HG03103 (cell line): Measurements from ENCODE around the gene LURAP1L.

Experiments
- ATAC-seq: cut with Tn5 transposase; IDR thresholded peaks from one replicate; pipeline ENCODE4 v1.9.1; 2021; ENCODE audit warnings: low read depth; ENCODE audit not compliant: unreplicated experiment

Gene LURAP1L

DNA sequence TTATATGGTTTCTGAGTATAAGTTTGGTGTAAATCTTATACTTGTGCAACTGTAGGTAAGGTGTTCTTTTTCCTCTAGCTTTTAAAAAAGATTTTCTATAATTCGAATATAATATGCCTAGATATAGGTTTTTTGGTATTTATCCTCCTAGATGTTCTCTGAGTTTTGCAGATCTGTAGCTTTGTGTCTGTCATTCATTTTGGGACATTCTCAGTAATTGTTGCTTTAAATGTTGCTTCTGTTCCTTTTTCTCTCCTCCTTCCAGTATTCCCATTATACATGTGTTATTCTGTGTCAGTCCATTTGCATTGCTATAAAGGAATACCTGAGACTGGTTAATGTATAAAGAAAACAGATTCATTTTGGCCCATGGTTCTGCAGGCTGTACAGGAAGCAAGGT lies 33.7 kb downstream of the LURAP1L start:
- ATAC-seq, result no peak

DNA sequence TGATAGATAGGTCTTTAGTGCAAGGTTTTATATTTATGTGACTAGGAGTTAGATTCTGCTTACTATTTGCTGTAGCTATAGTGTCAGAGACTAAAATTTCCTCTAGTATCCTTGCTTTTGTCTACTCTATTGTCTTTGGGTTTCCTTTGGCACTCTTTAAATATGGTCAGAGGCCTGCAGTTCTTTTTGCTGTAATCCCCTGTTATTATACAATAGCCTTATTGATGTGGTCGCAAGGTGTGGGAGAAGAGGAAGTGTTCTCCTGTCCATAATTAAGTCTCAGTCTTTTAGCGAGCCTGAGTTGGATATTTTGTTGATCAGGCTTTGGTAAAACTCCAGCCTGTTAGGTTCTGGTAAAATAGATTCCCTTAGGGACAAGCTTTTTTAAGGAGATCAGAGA lies 34.9 kb downstream of the LURAP1L start:
- no peak for ATAC-seq

DNA sequence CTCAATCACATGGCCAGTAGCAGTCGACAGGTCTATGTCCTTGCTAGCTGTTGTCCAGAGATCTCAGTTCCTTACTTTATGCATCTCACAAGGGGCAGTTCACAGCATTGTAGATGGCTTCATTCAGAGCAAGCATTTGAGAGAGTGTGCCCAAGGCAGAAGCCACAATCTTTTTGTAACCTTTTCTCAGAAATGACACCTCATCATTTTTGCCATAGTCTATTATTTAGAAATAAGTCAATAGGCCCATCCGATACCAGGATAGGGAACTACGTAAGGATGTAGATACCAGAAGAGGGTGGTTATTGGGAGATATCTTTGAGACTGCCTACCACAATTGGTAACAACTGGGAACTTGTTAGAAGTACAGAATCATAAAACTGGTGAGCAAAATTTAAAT lies 37.1 kb downstream of the LURAP1L start:
- no peak for ATAC-seq

DNA sequence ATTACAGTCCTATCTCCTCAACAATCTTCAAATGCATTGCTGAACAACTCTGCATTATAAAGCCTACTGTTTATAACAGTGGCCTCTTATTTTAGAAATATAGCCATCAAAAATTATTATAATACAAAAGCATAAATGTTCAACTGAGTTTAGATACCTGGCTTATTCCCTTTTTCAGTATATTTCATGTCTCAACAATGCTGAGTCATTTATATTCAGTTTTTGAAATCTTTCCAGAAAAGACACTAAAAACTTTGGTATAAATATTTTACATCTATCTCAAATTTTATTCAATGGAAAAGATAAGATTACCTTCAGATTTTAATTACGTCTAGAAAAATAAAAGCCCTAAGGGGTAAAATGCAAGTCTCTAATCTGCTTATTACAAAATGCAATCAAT lies 37.9 kb downstream of the LURAP1L start:
- no peak for ATAC-seq

DNA sequence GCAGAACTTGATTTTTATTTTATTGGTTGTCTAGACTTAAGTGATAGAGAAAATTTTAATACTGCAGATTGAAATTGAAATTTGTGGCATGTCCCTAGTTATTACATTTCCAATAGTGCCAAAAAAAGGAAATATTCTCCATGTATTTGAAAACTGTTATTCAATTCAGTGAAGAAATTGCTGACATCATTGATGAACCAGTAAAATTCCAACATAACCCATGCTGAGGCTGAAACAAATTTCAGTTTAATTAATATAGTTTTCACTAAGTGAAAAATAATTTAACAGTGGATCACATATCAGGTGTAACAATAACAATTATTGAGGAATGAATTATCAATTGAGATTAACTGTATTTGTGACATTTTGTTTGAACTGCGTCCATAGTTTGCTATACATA lies 38.7 kb downstream of the LURAP1L start:
- no peak for ATAC-seq

DNA sequence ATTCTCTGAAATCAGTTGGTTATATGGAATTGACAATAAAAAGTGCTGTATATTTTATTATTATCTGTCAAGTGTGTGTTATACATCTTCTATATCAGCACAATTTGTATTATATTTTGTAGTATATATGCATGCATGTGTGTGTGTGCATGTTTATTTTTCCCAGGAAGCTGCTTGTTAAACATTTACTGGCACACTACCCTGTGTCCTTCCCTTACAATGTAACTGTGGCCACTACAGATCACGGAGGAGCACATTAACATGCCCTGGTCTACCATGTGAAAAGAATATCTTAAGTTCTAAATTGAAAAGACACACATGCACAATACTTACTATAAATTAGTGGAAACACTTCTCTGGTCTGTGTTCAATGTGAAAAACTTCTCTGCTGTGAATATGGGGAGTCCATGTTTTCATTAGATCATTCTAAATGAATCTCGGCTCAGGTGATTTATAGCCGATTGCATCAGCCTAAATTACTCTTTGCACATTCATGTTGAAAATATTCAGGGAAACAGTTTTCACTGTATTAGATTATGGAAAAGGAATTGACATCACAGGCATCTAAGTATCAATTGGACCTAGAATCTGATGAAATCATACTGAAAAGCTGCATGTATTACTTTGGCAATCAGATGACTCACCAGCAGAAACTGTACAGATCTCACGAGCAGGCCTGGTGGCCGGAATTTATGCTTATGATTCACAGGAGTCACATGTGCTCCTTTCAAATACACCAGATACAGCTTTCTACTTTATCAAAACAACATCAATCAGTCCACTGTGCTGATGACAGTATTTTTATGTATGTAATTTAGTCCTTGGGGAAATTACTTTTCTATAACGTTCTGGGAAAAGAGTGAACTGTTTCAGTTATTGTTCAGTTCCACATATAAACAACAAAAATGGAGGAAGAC lies 39.4 kb downstream of the LURAP1L start:
- no peak for ATAC-seq

DNA sequence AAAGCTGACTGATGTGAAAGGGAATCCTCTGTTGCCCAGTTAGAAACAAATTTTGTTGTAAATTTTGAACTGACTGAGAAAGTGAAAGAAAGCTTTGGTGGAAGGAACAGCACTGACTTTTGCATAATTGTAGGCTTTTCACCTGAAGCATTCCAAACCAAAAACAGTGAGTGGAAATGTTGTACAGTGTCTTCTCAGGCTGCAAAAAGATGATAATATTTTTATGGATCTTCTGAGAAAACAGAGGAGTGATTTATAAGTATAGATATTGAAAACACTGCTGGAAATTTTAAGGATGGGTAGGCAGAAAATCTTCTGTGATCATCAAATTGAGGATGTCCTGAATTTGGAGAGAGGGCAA lies 40.0 kb downstream of the LURAP1L start:
- no peak for ATAC-seq

DNA sequence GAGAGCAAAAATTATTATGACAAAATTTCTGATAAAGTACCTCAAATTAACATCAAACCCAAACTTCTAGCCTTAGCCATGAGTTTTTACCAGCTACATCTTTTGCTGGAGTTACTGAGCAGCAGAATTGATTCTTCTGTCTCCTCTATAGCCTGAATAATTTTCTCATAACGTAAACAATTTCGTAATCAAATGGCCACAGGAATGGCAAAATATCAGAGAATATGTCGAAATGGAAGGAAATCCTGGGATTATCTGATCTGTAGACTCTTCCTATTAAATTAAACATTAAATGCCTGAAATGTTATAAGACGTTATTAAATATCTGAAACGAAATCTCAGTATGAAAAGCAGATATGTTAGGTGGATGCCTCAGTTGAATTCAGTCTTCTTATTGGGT lies 41.1 kb downstream of the LURAP1L start:
- no peak for ATAC-seq

DNA sequence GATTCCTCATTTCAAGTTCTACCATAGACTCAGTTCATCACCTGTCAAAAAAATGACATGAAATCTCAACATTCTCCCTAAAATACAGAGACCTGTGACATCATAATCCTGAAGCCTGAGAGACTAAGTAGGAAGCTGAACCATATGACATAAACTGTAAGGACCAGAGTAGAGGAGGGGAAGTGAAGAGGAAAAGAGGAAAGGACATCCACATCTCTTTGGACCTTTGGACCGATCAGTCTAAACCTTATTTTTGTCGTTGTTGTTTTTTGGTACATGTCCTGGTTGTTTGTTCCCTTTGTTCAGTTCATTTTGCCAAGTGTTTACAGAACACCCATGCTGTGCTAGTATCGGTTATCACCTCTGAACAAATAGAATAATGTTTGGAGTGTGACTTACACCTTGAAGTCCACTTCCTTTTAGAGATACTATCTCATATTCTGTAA lies 41.9 kb downstream of the LURAP1L start:
- no peak for ATAC-seq

DNA sequence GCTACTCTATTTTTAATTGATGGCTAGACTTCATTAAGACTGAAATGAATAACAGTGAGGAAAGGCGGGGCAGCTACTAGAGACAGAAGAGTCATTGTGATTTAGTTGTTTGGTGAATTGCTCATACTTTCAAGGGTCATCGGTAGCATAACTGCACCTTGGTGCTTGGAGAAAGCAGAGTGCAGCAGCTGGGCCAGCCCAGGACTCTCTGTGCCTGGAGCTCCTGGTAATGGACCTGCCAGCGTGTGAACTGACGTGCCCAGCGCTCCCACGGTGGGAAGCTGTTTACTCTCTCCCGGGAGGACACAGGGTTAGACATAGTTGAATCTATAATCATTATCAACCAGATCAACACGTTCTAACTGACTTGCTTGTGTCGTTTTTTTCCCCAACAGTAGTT lies 42.9 kb downstream of the LURAP1L start:
- no peak for ATAC-seq

DNA sequence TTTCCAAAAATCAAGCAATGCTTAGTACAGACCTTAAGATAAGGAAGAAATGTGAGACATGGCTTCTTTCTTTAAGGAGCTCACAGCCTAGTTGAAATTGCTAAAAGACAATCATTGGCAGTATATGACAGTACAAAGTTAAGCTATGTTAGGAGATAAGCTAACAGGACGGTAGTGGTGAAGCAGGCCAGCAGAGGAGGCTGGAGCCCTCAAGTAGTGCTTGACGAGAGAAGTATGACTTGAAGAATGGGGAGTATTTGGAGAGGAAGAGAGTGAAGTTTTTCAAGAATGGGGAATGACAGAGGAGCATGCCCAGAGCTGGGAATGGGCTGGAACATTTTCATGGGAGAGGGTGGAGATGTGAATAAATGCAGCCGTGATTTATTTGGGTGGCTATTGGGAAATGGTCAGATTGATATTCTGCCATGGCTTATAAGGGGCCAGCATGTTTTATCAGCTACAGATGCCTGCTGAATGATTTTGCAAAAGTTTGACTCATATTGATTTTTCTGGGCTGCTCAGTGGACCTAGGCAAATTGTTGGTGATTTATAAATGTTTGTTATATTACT lies 43.7 kb downstream of the LURAP1L start:
- ATAC-seq, result no peak

DNA sequence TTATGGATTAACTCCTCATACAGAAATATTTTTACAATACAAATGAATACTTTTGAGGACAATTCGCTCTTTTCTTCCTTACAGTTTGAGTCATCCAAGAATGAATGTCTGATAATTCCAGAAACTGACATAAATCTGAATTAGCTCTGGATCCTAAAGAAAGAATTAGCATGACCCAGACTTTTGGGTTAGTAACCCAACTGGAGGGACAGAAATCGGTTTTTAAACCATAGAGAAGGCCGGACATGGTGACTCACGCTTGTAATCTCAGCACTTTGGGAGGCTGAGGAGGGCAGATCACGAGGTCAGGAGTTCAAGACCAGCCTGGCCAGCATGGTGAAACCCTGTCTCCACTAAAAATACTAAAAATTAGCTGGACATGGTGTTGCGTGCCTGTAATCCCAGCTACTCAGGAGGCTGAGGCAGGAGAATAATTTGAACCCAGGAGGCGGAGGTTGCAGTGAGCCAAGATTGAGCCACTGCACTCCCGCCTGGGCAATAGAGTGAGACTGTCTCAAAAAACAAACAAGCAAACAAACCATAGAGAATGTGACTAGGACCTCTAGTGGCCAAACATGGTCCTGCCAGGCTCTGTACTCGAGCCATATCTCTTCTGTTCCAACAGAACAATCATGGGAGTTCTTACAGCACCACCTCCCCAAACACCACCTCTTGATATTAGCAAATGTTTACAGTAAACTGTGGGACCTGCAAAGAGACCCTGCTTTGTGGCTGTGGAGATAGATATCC lies 44.8 kb downstream of the LURAP1L start:
- ATAC-seq, result no peak

DNA sequence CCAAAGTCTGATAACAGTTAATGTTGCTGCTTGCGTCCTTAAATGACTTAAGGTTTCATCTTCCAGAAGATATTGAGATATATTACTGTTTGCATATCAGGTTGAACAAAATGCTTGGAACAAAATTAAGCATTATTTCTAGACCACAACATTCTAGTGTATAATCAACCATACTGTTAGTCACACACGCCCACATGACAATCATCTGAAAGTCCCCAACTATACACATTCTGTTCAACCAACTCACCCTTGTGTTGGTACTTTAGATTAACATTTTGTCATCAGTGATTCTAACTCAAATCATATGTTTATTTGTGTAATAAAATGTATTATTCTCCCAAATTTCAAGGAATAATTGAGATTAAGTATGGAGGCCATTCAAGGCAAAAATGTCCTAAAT lies 47.3 kb downstream of the LURAP1L start:
- no peak for ATAC-seq

DNA sequence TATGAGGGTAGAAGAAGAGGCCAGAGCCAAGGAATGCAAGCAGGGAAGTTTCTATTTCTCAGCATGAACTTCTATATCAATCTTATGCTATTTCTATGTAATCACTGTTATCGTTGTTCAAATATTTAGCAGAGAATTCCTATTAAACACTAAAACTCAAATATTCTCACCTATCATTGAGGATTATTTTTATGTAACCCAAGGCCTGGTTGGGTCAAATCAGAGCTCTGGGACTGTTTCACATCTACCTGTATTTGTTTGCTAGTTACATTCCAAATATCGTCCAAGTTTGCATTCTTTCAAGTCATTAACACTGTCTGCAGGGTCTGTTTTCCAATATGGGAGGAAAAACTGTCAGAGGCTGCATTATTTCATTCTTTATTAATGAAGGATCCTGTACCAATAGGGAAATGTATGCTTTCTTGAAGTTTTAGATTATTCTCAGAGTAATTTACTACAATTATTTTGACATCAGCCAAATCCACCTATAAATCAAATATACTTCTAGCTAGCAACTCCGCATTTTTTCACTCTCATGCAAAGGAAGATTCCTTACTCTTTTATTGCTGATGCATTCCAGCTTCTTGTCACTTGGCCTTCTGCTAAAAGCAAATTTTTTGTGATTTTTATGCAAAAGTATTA lies 52.2 kb downstream of the LURAP1L start:
- ATAC-seq, result no peak

DNA sequence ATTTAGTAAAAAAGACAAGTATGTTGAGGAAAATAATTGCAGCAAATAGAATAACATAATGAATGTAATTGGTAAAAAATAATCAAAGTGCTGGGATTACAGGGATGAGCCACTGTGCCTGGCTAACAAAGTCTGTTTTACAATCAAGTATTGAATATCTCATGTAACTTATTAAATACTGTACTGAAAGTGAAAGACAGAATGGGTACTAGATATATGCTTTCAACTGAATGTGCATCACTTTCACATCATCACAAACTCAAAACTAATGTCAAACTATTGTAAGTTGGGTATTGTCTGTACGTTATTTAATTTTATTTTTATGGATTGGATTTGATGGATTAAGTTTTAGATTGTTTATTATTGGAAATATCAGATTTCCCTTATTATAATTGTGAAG lies 58.9 kb downstream of the LURAP1L start:
- no peak for ATAC-seq

DNA sequence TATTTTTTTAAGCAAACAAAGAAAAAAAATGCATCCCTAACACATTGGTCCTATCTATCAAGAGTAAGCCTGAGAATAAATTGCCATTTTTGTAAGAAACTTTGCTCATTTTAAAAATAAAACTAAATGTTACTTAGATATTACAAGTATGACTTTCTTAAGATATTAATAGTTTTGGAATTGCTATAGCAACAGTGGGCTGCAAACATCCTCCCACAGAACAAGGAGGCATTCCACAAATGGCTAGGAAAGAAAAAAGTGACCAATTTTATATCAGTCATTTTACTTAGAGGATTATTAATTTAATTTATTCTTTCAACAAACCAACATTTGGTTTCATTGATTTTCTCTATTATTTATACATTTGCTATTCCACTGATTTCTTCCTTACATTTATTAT lies 63.7 kb downstream of the LURAP1L start:
- no peak for ATAC-seq

DNA sequence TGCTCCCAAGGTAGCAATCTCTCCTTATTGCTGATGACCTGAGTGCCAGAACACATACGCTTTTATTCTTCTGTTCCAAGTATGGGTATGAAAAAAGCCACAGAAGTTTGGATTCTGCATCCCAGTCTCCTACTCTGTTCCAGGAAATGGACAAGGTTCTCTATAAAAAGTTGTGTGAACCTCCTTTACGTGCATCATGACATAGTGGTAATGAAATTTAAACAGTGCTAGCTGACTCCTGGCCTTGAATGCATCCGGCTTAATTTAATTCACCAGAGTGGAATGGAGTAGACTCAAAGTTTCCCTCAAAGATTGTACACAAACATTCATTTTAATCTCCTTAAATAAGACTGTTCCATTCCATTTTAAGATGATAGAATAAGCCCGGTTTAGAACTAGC lies 68.9 kb downstream of the LURAP1L start:
- ATAC-seq, result no peak

DNA sequence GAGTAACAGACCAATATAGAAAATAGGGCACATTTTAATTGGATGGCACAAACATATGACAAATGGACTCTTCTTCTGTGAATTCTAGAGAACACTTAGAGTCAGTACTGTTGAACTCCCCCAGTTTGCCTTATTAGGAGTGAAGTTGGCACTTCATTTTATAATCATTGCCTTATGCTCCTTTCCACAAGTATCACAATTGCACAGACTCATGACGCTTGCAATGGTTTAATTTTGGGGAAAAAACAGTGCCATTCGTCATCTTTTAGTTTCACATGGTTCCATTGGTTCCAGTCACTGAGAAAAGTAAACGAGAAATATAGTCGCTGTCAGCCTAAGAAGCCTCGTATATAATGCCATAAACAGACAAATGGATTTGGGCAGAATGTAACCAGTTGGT lies 71.2 kb downstream of the LURAP1L start:
- ATAC-seq, result no peak

DNA sequence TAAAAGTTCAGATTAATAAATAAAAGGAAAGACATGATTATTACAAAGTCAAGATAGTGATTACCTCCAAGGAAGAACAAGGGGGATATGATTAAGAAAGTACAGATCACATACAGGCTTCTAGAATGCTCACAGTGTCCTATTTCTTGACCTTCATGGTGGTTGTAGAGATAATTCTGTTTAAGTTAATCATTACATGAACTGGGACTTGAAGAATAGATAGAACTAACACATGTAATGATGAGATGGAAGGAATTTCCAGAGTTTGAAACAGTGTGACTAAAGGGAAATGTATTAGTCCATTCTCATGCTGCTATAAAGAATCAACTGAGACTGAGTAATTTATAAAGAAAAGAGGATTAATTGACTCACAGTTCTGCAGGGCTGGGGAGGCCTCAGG lies 72.7 kb downstream of the LURAP1L start:
- ATAC-seq, result no peak

DNA sequence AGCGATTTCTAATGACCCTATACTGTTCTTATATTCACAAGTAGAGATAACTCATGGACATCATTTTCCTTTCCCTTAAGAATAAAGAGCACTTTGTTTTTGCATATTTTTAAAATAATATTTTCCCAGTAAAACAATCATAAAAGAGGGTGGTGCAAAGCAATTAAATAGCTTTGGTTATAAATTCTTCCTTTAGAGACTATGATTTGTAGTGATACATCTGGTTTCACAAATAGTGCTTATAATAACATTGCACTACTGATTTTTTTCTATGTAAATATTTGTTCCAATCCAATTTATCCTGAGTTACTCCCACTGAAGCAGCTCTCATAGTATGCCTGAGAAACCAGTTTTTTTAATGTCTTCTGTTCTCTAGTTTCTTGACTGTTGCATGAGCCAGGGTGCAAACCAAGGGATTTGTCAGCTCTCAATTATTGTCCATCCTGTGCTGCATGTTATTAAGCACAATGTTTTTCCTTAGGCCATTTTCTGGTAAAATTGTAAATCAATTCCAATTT lies 74.7 kb downstream of the LURAP1L start:
- ATAC-seq, result no peak
